ENCODE data around the gene FAM107B. TPM values are rescaled to one million over a fixed set of nuclear protein-coding genes. Genes with fewer than 3 reads are reported as not detected.

The FAM107B gene
- total and polyA plus RNA-seq, 10 of the 15 experiments (the other 5 are each of a cell fraction or from before 2014, with no cell fraction given), result 22.9 to 162 (median 86.6) TPM

GRCh38 chr10:14605231-14605925, 169.3 kb downstream of the FAM107B start (continued):
- TF ChIP-seq PBX3 (IDR thresholded peaks at IDR 0.05; ENCODE audit: insufficient replicate concordance, low read depth, low read length) (no peak), CREB1 (IDR thresholded peaks at IDR 0.05; ENCODE audit: low read depth) (peak; percentile 92), KAT2A (conservative IDR thresholded peaks at IDR 0.05; ENCODE audit: control insufficient read depth, low read depth, low read length) (no peak), SMC3 (IDR thresholded peaks at IDR 0.05; ENCODE audit: borderline replicate concordance, low read length) (peak; percentile 22; the same call in 1 of the 2 replicates), STAT3 (IDR thresholded peaks at IDR 0.05; ENCODE audit: low read depth, low read length) (peak; percentile 90), IRF4 (IDR thresholded peaks at IDR 0.05; ENCODE audit: low read depth, low read length) (peak; percentile 94), EP300 (IDR thresholded peaks at IDR 0.05; ENCODE audit: borderline replicate concordance in 1 of 2, control insufficient read depth in 1 of 2, low read depth in 2 of 2, low read length in 2 of 2) (peak; percentile 89 to 96; a peak in 3 of 4 replicates), CBFB (IDR thresholded peaks at IDR 0.05; ENCODE audit: low read depth) (peak; percentile 61), MTA2 (IDR thresholded peaks at IDR 0.05; ENCODE audit: low read depth) (peak; percentile 86), CHD2 (IDR thresholded peaks at IDR 0.05; ENCODE audit: borderline replicate concordance, low read depth, low read length) (peak; percentile 64; the same call in 1 of the 2 replicates), CBX3 (IDR thresholded peaks at IDR 0.05; ENCODE audit: borderline replicate concordance, low read depth) (no peak), TBL1XR1 (IDR thresholded peaks at IDR 0.05; ENCODE audit: low read depth, low read length) (peak; percentile 81; the same call in 1 of the 2 replicates), SKIL (IDR thresholded peaks at IDR 0.05; ENCODE audit: low read depth, poor library complexity, severe bottlenecking) (peak; percentile 95), SMARCA5 (IDR thresholded peaks at IDR 0.05) (peak; percentile 15; the same call in 1 of the 2 replicates), DPF2 (IDR thresholded peaks at IDR 0.05) (peak; percentile 92), TAF1 (IDR thresholded peaks at IDR 0.05; ENCODE audit: borderline replicate concordance, low read depth, low read length) (peak; percentile 49; the same call in 1 of the 2 replicates), NFIC (IDR thresholded peaks at IDR 0.05; ENCODE audit: low read depth, low read length) (peak; percentile 97), KDM1A (IDR thresholded peaks at IDR 0.05; ENCODE audit: borderline replicate concordance) (no peak), IKZF2 (IDR thresholded peaks at IDR 0.05) (peak; percentile 74 to 80), EZH2 (IDR thresholded peaks at IDR 0.05; ENCODE audit: borderline replicate concordance, control insufficient read depth, low read depth, low read length) (0 out of 2 replicates have a peak, but pooled peaks have one; percentile 46), CEBPB (IDR thresholded peaks at IDR 0.05; ENCODE audit: borderline replicate concordance in 1 of 2, low read depth in 2 of 2, low read length in 2 of 2) (peak in 1 of 2 experiments; percentile 84; a peak in 2 of 4 replicates), PML (IDR thresholded peaks at IDR 0.05; ENCODE audit: low read length) (peak; percentile 83; the same call in 1 of the 2 replicates), JUNB (IDR thresholded peaks at IDR 0.05) (peak; percentile 99), ASH2L (IDR thresholded peaks at IDR 0.05; ENCODE audit: borderline replicate concordance, low read depth) (no peak), IKZF1 (conservative IDR thresholded peaks at IDR 0.05) (peak; percentile 84)

Data from GM12878 (cell line).